Epithelial cell of alveolus of lung (primary cell): ENCODE data around the gene MPLKIP. TPM values are rescaled to one million over a fixed set of nuclear protein-coding genes. Genes with fewer than 3 reads are reported as not detected.

ENCODE experiments used
- total RNA-seq: library from RNA; depleted of rRNA; stranded (reverse); fragments of >200 nt; gene quantifications from 2 replicates; pipeline ENCODE4 v1.2.1, GENCODE V29; 2015

Gene MPLKIP
- 60.6 and 91.7 TPM in 2 replicates for total RNA-seq

GRCh38 chr7:40134428-40135316 is at the start of gene MPLKIP, which contains the start of gene SUGCT:
Gene MPLKIP, minus strand, starts transcription at chr7:40134622. Its CDS starts 55 bp downstream, at chr7:40134567.
Gene SUGCT, plus strand, starts transcription at chr7:40135005.

Other genes with a start within 250 kb of the MPLKIP start
- gene CDK13, start 184.4 kb downstream of the MPLKIP start, total RNA-seq: 35.4 and 55.7 TPM in 2 replicates
- 7.4 and 10.6 TPM in 2 replicates for gene SUGCT, start 383 bp upstream of the MPLKIP start, total RNA-seq